H1 (cell line): ENCODE measurements around the gene CACNA1E. TPM values are rescaled to one million over a fixed set of nuclear protein-coding genes. Genes with fewer than 3 reads are reported as not detected.

Experiments used
- CHD2 ChIP-seq: IDR thresholded peaks from 2 replicates; pipeline ENCODE4 v1.6.1; 2012; ENCODE audit warnings: low read length, improper control_type of control experiment
- CHD7 ChIP-seq: fragments of 300-600 bp; sonication (generic); IDR thresholded peaks from 2 replicates; pipeline ENCODE4 v1.7.1; 2012; ENCODE audit warnings: low read length, moderate library complexity, mild to moderate bottlenecking, inconsistent platforms; ENCODE audit not compliant: insufficient replicate concordance
- CTBP2 ChIP-seq: IDR thresholded peaks from 2 replicates; pipeline ENCODE4 v1.7.0; 2011; ENCODE audit warnings: borderline replicate concordance, mild to moderate bottlenecking, moderate library complexity, mixed read lengths, low read length; ENCODE audit not compliant: insufficient read depth, insufficient read length
- GABPA ChIP-seq: IDR thresholded peaks from 2 replicates; pipeline ENCODE4 v1.6.1; 2011; ENCODE audit warnings: mild to moderate bottlenecking, low read length, moderate library complexity, borderline replicate concordance; ENCODE audit not compliant: insufficient read depth
- MAFK ChIP-seq: IDR thresholded peaks from 2 replicates; pipeline ENCODE4 v1.6.1; 2012; ENCODE audit warnings: low read depth, mild to moderate bottlenecking, improper control_type of control experiment, low read length
- SP1 ChIP-seq: IDR thresholded peaks from 2 replicates; pipeline ENCODE4 v1.6.1; 2011; ENCODE audit warnings: low read depth, low read length
- SP2 ChIP-seq: IDR thresholded peaks from 2 replicates; pipeline ENCODE4 v1.6.1; 2012; ENCODE audit warnings: mild to moderate bottlenecking, low read length, inconsistent platforms
- polyA plus RNA-seq, 7 experiments: library from polyadenylated mRNA; depleted of rRNA in 3 of 7; stranded (reverse) in 5 of 7; unstranded in 2 of 7; fragments of >200 nt in 5 of 7; fragments of 200-250 nt in 2 of 7; gene quantifications; 1 replicate in 5 of 7; 2 replicates in 1 of 7; 4 replicates in 1 of 7; pipeline versions ENCODE4 v1.2.1 to v1.2.3, GENCODE V29; 2011 to 2013; ENCODE audit warnings: missing spikeins in 2 of 7, mixed read lengths in 2 of 7
- total RNA-seq: library from RNA; stranded (reverse); fragmentation: NEBNext Ultra II Directional; extraction: Animal tissue kit (Norgen Biotek cat#: 25700); gene quantifications from 2 replicates; pipeline ENCODE4 v1.2.1, GENCODE V29; 2021

CACNA1E gene
- total and polyA plus RNA-seq, 2 of the 8 experiments (the other 6 are each of a cell fraction or from before 2014, with no cell fraction given): 0.98 to 1.3 TPM

GRCh38 chr1:181545395-181545794 is 62.1 kb downstream of the CACNA1E start (continued):
- TF ChIP-seq CHD7 (no peak), CHD2 (no peak), GABPA (no peak), MAFK (no peak), SP1 (no peak), CTBP2 (no peak), SP2 (no peak)
- TF ChIP-seq, all 59 proteins: peak for 0
